IMR-90 (cell line): ENCODE results near the gene ACYP2. TPM values are rescaled to one million over a fixed set of nuclear protein-coding genes. Genes with fewer than 3 reads are reported as not detected.

Experiments
- ATAC-seq: fragments of 200-7000 bp; cut with Tn5 transposase; 2 replicates; pipeline ENCODE4 v1.9.1; 2020; ENCODE audit warnings: low read depth, mild to moderate bottlenecking, moderate library complexity
- BruUV-seq: library from RNA; stranded (reverse); fragments of 400-500 nt; replicated peaks from 2 replicates; lab custom pipeline; 2021; lab: Mats Ljungman, UMichigan
- CTCF ChIA-PET: fragments of 300-600 bp; formaldehyde crosslinking; extraction: SDS; loops from one replicate; lab custom pipeline; 2021; ENCODE audit warnings: antibody characterized with exemption; lab: Yijun Ruan, JAX
- POLR2A ChIA-PET: fragments of 300-600 bp; sonication (Branson Sonifier 250); formaldehyde crosslinking; loops from one replicate; lab custom pipeline; 2022; ENCODE audit warnings: antibody characterized with exemption; ENCODE audit not compliant: unreplicated experiment; lab: Charles Lee
- DNase-seq: peaks from one replicate; pipeline ENCODE4 v3.0.0; 2013
- H2AFZ ChIP-seq: replicated peaks from 2 replicates; pipeline ENCODE3; 2013; ENCODE audit warnings: low read length, mild to moderate bottlenecking; ENCODE audit not compliant: poor library complexity
- H2AK5ac ChIP-seq: 2 replicates; pipeline ENCODE4 v1.6.1; 2013; ENCODE audit warnings: low read depth, low read length, inconsistent platforms
- H2AK9ac ChIP-seq: replicated peaks from 2 replicates; pipeline ENCODE3; 2013; ENCODE audit warnings: mild to moderate bottlenecking, low read depth, low read length, moderate library complexity; ENCODE audit not compliant: poor library complexity
- H2BK120ac ChIP-seq: 2 replicates; pipeline ENCODE4 v1.6.1; 2013; ENCODE audit warnings: low read depth, low read length, inconsistent platforms
- H2BK15ac ChIP-seq: 3 replicates; pipeline ENCODE4 v1.6.1; 2013; ENCODE audit warnings: low read depth, low read length, inconsistent platforms
- H2BK20ac ChIP-seq: 2 replicates; pipeline ENCODE4 v1.6.1; 2013; ENCODE audit warnings: low read depth, mild to moderate bottlenecking, inconsistent platforms, low read length, moderate library complexity
- H2BK5ac ChIP-seq: 2 replicates; pipeline ENCODE4 v1.6.1; 2013; ENCODE audit warnings: mild to moderate bottlenecking, low read depth, low read length, inconsistent platforms; ENCODE audit not compliant: poor library complexity, severe bottlenecking
- H3K14ac ChIP-seq: replicated peaks from 2 replicates; pipeline ENCODE4 v1.6.1; 2013; ENCODE audit warnings: low read depth, low read length, inconsistent platforms
- H3K18ac ChIP-seq: 2 replicates; pipeline ENCODE4 v1.6.1; 2013; ENCODE audit warnings: low read depth, low read length, control low read depth
- H3K23ac ChIP-seq: 2 replicates; pipeline ENCODE4 v1.6.1; 2013; ENCODE audit warnings: low read depth, low read length, inconsistent platforms
- H3K27ac ChIP-seq: 2 replicates; pipeline ENCODE4 v1.5.1; 2013; ENCODE audit warnings: mild to moderate bottlenecking, control low read depth, low read length; ENCODE audit not compliant: insufficient read depth
- H3K27me3 ChIP-seq: 2 replicates; pipeline ENCODE4 v1.6.1; 2013; ENCODE audit warnings: low read length; ENCODE audit not compliant: control insufficient read depth, insufficient read depth
- H3K36me3 ChIP-seq: 2 replicates; pipeline ENCODE4 v1.6.1; 2013; ENCODE audit warnings: low read length, mixed read lengths; ENCODE audit not compliant: control insufficient read depth, insufficient read depth
- H3K4ac ChIP-seq: 2 replicates; pipeline ENCODE4 v1.6.1; 2013; ENCODE audit warnings: low read depth, low read length, inconsistent platforms
- H3K4me1 ChIP-seq: 2 replicates; pipeline ENCODE4 v1.6.1; 2013; ENCODE audit warnings: low read length, mixed read lengths; ENCODE audit not compliant: control insufficient read depth, insufficient read depth
- H3K4me2 ChIP-seq: 2 replicates; pipeline ENCODE4 v1.6.1; 2013; ENCODE audit warnings: low read depth, mild to moderate bottlenecking, control low read depth, low read length, moderate library complexity
- H3K4me3 ChIP-seq: 2 replicates; pipeline ENCODE4 v1.5.1; 2013; ENCODE audit warnings: low read depth, mild to moderate bottlenecking, control low read depth, low read length, moderate library complexity; ENCODE audit not compliant: insufficient read depth
- H3K56ac ChIP-seq: 2 replicates; pipeline ENCODE4 v1.6.1; 2013; ENCODE audit warnings: low read length, inconsistent platforms; ENCODE audit not compliant: insufficient read depth; ENCODE audit errors: extremely low read depth
- H3K79me1 ChIP-seq, 2 experiments: 2 replicates each; pipeline ENCODE4 v1.6.1; 2013; ENCODE audit warnings: low read length in 2 of 2, inconsistent platforms in 1 of 2, low read depth in 1 of 2
- H3K9ac ChIP-seq: 2 replicates; pipeline ENCODE4 v1.6.1; 2013; ENCODE audit warnings: low read depth, low read length, control low read depth
- H3K9me1 ChIP-seq: 2 replicates; pipeline ENCODE4 v1.6.1; 2013; ENCODE audit warnings: low read length, inconsistent platforms; ENCODE audit not compliant: insufficient read depth
- H3K9me3 ChIP-seq: 2 replicates; pipeline ENCODE4 v1.6.1; 2013; ENCODE audit warnings: low read length; ENCODE audit not compliant: control insufficient read depth, insufficient read depth
- H4K20me1 ChIP-seq: 2 replicates; pipeline ENCODE4 v1.6.1; 2013; ENCODE audit warnings: low read length, inconsistent platforms; ENCODE audit not compliant: insufficient read depth
- H4K5ac ChIP-seq: 2 replicates; pipeline ENCODE4 v1.6.1; 2013; ENCODE audit warnings: mild to moderate bottlenecking, low read depth, low read length, control low read depth
- H4K8ac ChIP-seq, 2 experiments: 2 replicates each; pipeline ENCODE4 v1.6.1; 2013; ENCODE audit warnings: low read depth in 2 of 2, low read length in 2 of 2, control low read depth in 1 of 2, inconsistent platforms in 1 of 2
- H4K91ac ChIP-seq: 2 replicates; pipeline ENCODE4 v1.6.1; 2013; ENCODE audit warnings: low read depth, low read length, inconsistent platforms; ENCODE audit not compliant: insufficient read depth
- BHLHE40 ChIP-seq: fragments of 150-350 bp; IDR thresholded peaks from 2 replicates; pipeline ENCODE4 v1.6.1; 2016; ENCODE audit warnings: mild to moderate bottlenecking, low read depth, low read length
- CEBPB ChIP-seq: IDR thresholded peaks from 2 replicates; pipeline ENCODE4 v1.6.1; 2012; ENCODE audit warnings: low read depth, low read length, improper control_type of control experiment
- CHD1 ChIP-seq: IDR thresholded peaks from 2 replicates; pipeline ENCODE4 v1.6.1; 2012; ENCODE audit warnings: low read depth, low read length, improper control_type of control experiment
- CTCF ChIP-seq: conservative IDR thresholded peaks from 2 replicates; pipeline ENCODE4 v1.5.1; 2012; ENCODE audit warnings: mild to moderate bottlenecking, low read depth, low read length, improper control_type of control experiment
- FOS ChIP-seq: fragments of 150-350 bp; IDR thresholded peaks from 2 replicates; pipeline ENCODE4 v1.6.1; 2016; ENCODE audit warnings: low read depth, low read length
- MAFK ChIP-seq: IDR thresholded peaks from 2 replicates; pipeline ENCODE4 v1.6.1; 2012; ENCODE audit warnings: low read depth, low read length, improper control_type of control experiment
- MAZ ChIP-seq: IDR thresholded peaks from 2 replicates; pipeline ENCODE4 v1.6.1; 2012; ENCODE audit warnings: low read depth, mild to moderate bottlenecking, low read length, improper control_type of control experiment, moderate library complexity, borderline replicate concordance
- MXI1 ChIP-seq: IDR thresholded peaks from 2 replicates; pipeline ENCODE4 v1.6.1; 2012; ENCODE audit warnings: low read depth, mild to moderate bottlenecking, low read length, moderate library complexity, borderline replicate concordance
- NFE2L2 ChIP-seq: fragments of 150-350 bp; IDR thresholded peaks from 2 replicates; pipeline ENCODE4 v1.6.1; 2016; ENCODE audit warnings: low read depth, mild to moderate bottlenecking, low read length
- POLR2A ChIP-seq: IDR thresholded peaks from 2 replicates; pipeline ENCODE4 v1.6.1; 2012; ENCODE audit warnings: mild to moderate bottlenecking, low read depth, low read length
- RCOR1 ChIP-seq: IDR thresholded peaks from 2 replicates; pipeline ENCODE4 v1.6.1; 2012; ENCODE audit warnings: mild to moderate bottlenecking, low read length, improper control_type of control experiment; ENCODE audit not compliant: insufficient replicate concordance
- SMC3 ChIP-seq: fragments of 150-350 bp; IDR thresholded peaks from 2 replicates; pipeline ENCODE4 v1.6.1; 2016; ENCODE audit warnings: low read depth, mild to moderate bottlenecking, antibody characterized with exemption, low read length, moderate library complexity
- USF2 ChIP-seq: fragments of 150-350 bp; IDR thresholded peaks from 2 replicates; pipeline ENCODE4 v1.6.1; 2017; ENCODE audit warnings: mild to moderate bottlenecking, antibody characterized with exemption, low read length, low read depth
- WGBS, 2 experiments: methylation state at CpG; one replicate each; pipeline versions ENCODE4 v1.1.5 to v1.1.7; 2013; ENCODE audit warnings: missing lambda C conversion rate in 2 of 2; ENCODE audit not compliant: insufficient read length in 1 of 2; ENCODE audit errors: extremely low coverage in 2 of 2; 5-methylcytosine and 5-hydroxymethylcytosine counted together
- dilution Hi-C: fragments of 300-500 bp; cut with HindIII; formaldehyde crosslinking; loops from one replicate; pipeline ENCODE4 v1.14.3; 2018; ENCODE audit warnings: low sequenced_read_pairs; ENCODE audit not compliant: unreplicated experiment
- in situ Hi-C: fragments of 300-500 bp; cut with MboI; formaldehyde crosslinking; loops from 3 replicates; pipeline ENCODE4 v1.14.3; 2019; ENCODE audit warnings: low sequenced_read_pairs, inconsistent platforms, mixed read lengths
- intact Hi-C: fragments of 100-400 bp; cut with micrococcal nuclease; formaldehyde crosslinking; loops from 2 replicates; pipeline ENCODE4 v1.10.0; 2022
- polyA plus RNA-seq, 3 experiments: library from polyadenylated mRNA; depleted of rRNA; stranded (reverse); fragments of >200 nt; gene quantifications; 2 replicates each; pipeline ENCODE4 v1.2.3, GENCODE V29; 2012; ENCODE audit warnings: low replicate concordance in 1 of 3
- total RNA-seq: library from RNA; depleted of rRNA; stranded (reverse); fragments of >200 nt; gene quantifications from 2 replicates; pipeline ENCODE4 v1.2.3, GENCODE V29; 2012

The ACYP2 gene
- total and polyA plus RNA-seq, 2 of the 4 experiments (the other 2 are of a cell fraction) = 3.9 to 7.4 TPM

GRCh38 chr2:54099370-54099769, 16.0 kb upstream of the ACYP2 start:
- H3K27me3 ChIP-seq = no peaks in the 10 kb centered on the region
- CTCF ChIA-PET = no interaction called here
- no peak overlapping the region for H3K56ac ChIP-seq
- H3K18ac ChIP-seq = no peak overlapping the region
- H3K4me1 ChIP-seq = peaks cover 3% of the 10 kb centered on the region
- H2BK5ac ChIP-seq = no peak overlapping the region
- no peaks in the 10 kb centered on the region for H4K20me1 ChIP-seq
- H3K4ac ChIP-seq = no peak overlapping the region
- H2BK20ac ChIP-seq = no peak overlapping the region
- H3K9me1 ChIP-seq = no peaks in the 10 kb centered on the region
- POLR2A ChIA-PET = no interaction called here
- no peaks in the 10 kb centered on the region for H3K79me1 ChIP-seq
- TF ChIP-seq CEBPB (no peak), BHLHE40 (no peak), CTCF (no peak), POLR2A (no peak), NFE2L2 (no peak), SMC3 (no peak), CHD1 (no peak), MAFK (no peak), RCOR1 (no peak), MXI1 (no peak), FOS (no peak), USF2 (no peak), MAZ (no peak)
- H3K36me3 ChIP-seq = no peaks in the 10 kb centered on the region
- no peak overlapping the region for H2AK9ac ChIP-seq
- H3K14ac ChIP-seq = no peak overlapping the region
- no peaks in the 10 kb centered on the region for H3K9me3 ChIP-seq
- H4K91ac ChIP-seq = no peak overlapping the region
- in situ Hi-C loops (no loop called here), dilution Hi-C loops (no loop called here), intact Hi-C loops (no loop called here)
- H2BK15ac ChIP-seq = no peak overlapping the region
- no peak overlapping the region for H3K4me2 ChIP-seq
- H3K4me3 ChIP-seq = no peak overlapping the region
- H2BK120ac ChIP-seq = no peak overlapping the region
- no peak overlapping the region for H2AK5ac ChIP-seq
- ATAC-seq (no peak), DNase-seq (no peak)
- H4K8ac ChIP-seq = no peak overlapping the region
- H2AFZ ChIP-seq = no peak overlapping the region
- H3K27ac ChIP-seq = no peak overlapping the region
- BruUV-seq = no TSS peak
- H3K9ac ChIP-seq = no peak overlapping the region
- no peak overlapping the region for H4K5ac ChIP-seq
- no peak overlapping the region for H3K23ac ChIP-seq
- WGBS, 2 experiments = no CpG with 5 or more reads among the region's 4 CpGs
